Aorta (tissue), 5 donors: ENCODE data around the gene KRTAP10-5. TPM values are rescaled to one million over a fixed set of nuclear protein-coding genes. Genes with fewer than 3 reads are reported as not detected.

Experiments used
- ATAC-seq: fragments of 200-7000 bp; cut with Tn5 transposase; one replicate; pipeline ENCODE4 v1.9.1; 2022; ENCODE audit warnings: moderate library complexity; ENCODE audit not compliant: low FRiP score
- DNase-seq, 2 donors: peaks; one replicate each; pipeline ENCODE4 v3.0.0-alpha.2; 2020
- H3K27ac ChIP-seq, 2 donors: one replicate each; pipeline ENCODE4 v1.5.1; 2013; ENCODE audit warnings: low read length in 2 of 2, mild to moderate bottlenecking in 2 of 2, moderate library complexity in 2 of 2, control low read depth in 1 of 2, inconsistent platforms in 1 of 2, low read depth in 1 of 2
- H3K27me3 ChIP-seq, 2 donors: one replicate each; pipeline ENCODE4 v1.6.1; 2013; ENCODE audit warnings: control low read depth in 1 of 2, low read length in 1 of 2, mild to moderate bottlenecking in 1 of 2, moderate library complexity in 1 of 2; ENCODE audit not compliant: insufficient read depth in 2 of 2, control insufficient read depth in 1 of 2
- H3K36me3 ChIP-seq, 2 donors: one replicate each; pipeline ENCODE4 v1.6.1; 2013; ENCODE audit warnings: control low read depth in 1 of 2, low read length in 1 of 2, mild to moderate bottlenecking in 1 of 2; ENCODE audit not compliant: insufficient read depth in 2 of 2, control insufficient read depth in 1 of 2
- H3K4me1 ChIP-seq, 2 donors: one replicate each; pipeline ENCODE4 v1.6.1; 2013; ENCODE audit warnings: low read length in 2 of 2, control low read depth in 1 of 2, mild to moderate bottlenecking in 1 of 2, moderate library complexity in 1 of 2; ENCODE audit not compliant: insufficient read depth in 2 of 2, control insufficient read depth in 1 of 2
- H3K4me3 ChIP-seq, 2 donors: one replicate each; pipeline ENCODE4 v1.5.1; 2013; ENCODE audit warnings: low read length in 2 of 2, control low read depth in 1 of 2, mild to moderate bottlenecking in 1 of 2
- H3K9me3 ChIP-seq: one replicate; pipeline ENCODE4 v1.6.1; 2013; ENCODE audit warnings: mild to moderate bottlenecking, low read length; ENCODE audit not compliant: control insufficient read depth
- WGBS, 2 donors: extraction: QIAGEN DNeasy Blood & Tissue Kit; methylation state at CpG; one replicate each; pipeline ENCODE4 v1.1.7; 2013; 5-methylcytosine and 5-hydroxymethylcytosine counted together
- intact Hi-C, 2 donors: fragments of 100-400 bp; cut with DNase I; formaldehyde crosslinking; loops; one replicate each; pipeline versions ENCODE4 v1.14.2 to v1.15.0; 2022
- polyA plus RNA-seq, 2 donors: library from polyadenylated mRNA; stranded (reverse); fragments of 200-250 nt; gene quantifications; one replicate each; pipeline ENCODE4 v1.2.3, GENCODE V29; 2013
- total RNA-seq, 2 donors: library from RNA; stranded (reverse); fragmentation: NEBNext Ultra II Directional; extraction: Animal tissue kit (Norgen Biotek cat#: 25700); gene quantifications; one replicate each; pipeline ENCODE4 v1.2.1, GENCODE V29; 2021
- donor health status: healthy with polysubstance abuse.
- donor health status: Bipolar disorder and iron deficiency.
- donor health status: DM: no; HTN: no; CAD: no.
- donor health status: DM: no; HTN: no; CAD: no.
- donor health status: DM: yes; HTN: yes; CAD: no.

The KRTAP10-5 gene
- total and polyA plus RNA-seq, 4 donors = not detected

GRCh38 chr21:44533891-44534627, 46.3 kb downstream of the KRTAP10-5 start:
- no peaks in the 10 kb centered on the region for H3K4me1 ChIP-seq
- H3K27me3 ChIP-seq = no peaks in the 10 kb centered on the region
- 87% methylated on average over 18 to 21 of the region's 21 CpGs for WGBS, 2 donors
- no peak overlapping the region for H3K27ac ChIP-seq
- ATAC-seq = no peak
- no peaks in the 10 kb centered on the region for H3K36me3 ChIP-seq
- DNase-seq = no peak
- no peak overlapping the region for H3K4me3 ChIP-seq
- H3K9me3 ChIP-seq = no peaks in the 10 kb centered on the region
- intact Hi-C loops = no loop called here

- Histone ChIP-seq H3K36me3 (no peaks in the 10 kb centered on the region), H3K4me3 (no peak overlapping the region), H3K4me1 (no peaks in the 10 kb centered on the region), H3K9me3 (no peaks in the 10 kb centered on the region), H3K27ac (no peak overlapping the region), H3K27me3 (no peaks in the 10 kb centered on the region)
- ATAC-seq (no peak), DNase-seq (peak; percentile 40 to 75)
- intact Hi-C loops = no loop called here
- 94% methylated on average over 37 of the region's 37 CpGs for WGBS, 2 donors
These were observed 47.1 kb downstream of the KRTAP10-5 start for GRCh38 chr21:44533121-44533890.

- peak; percentile 30 to 43 for DNase-seq
- intact Hi-C loops = no loop called here
- no peak overlapping the region for H3K4me3 ChIP-seq
- 94 to 96% methylated on average over 16 of the region's 16 CpGs for WGBS, 2 donors
- no peaks in the 10 kb centered on the region for H3K9me3 ChIP-seq
- no peaks in the 10 kb centered on the region for H3K27me3 ChIP-seq
- H3K4me1 ChIP-seq = no peaks in the 10 kb centered on the region
- H3K36me3 ChIP-seq = no peaks in the 10 kb centered on the region
- H3K27ac ChIP-seq = no peak overlapping the region
- no peak for ATAC-seq
These were observed 47.7 kb downstream of the KRTAP10-5 start for GRCh38 chr21:44532712-44533111.

- DNase-seq (peak in 1 of 2 donors; percentile 47), ATAC-seq (no peak)
- Histone ChIP-seq H3K27ac (no peak overlapping the region), H3K4me3 (no peak overlapping the region), H3K4me1 (no peaks in the 10 kb centered on the region), H3K9me3 (no peaks in the 10 kb centered on the region), H3K27me3 (no peaks in the 10 kb centered on the region), H3K36me3 (no peaks in the 10 kb centered on the region)
- intact Hi-C loops = no loop called here
- 86 to 90% methylated on average over 29 to 30 of the region's 30 CpGs for WGBS, 2 donors
These were observed 48.5 kb downstream of the KRTAP10-5 start for GRCh38 chr21:44531606-44532564.

GRCh38 chr21:44530903-44531605, 49.4 kb downstream of the KRTAP10-5 start:
- H3K9me3 ChIP-seq = no peaks in the 10 kb centered on the region
- no peak overlapping the region for H3K27ac ChIP-seq
- intact Hi-C loops = no loop called here
- no peak overlapping the region for H3K4me3 ChIP-seq
- DNase-seq (peak; percentile 19 to 63), ATAC-seq (no peak)
- H3K36me3 ChIP-seq = no peaks in the 10 kb centered on the region
- no peaks in the 10 kb centered on the region for H3K4me1 ChIP-seq
- WGBS, 2 donors = 91% methylated on average over 21 to 23 of the region's 23 CpGs
- no peaks in the 10 kb centered on the region for H3K27me3 ChIP-seq

GRCh38 chr21:44530221-44530902, 50.0 kb downstream of the KRTAP10-5 start:
- Histone ChIP-seq H3K4me3 (no peak overlapping the region), H3K9me3 (no peaks in the 10 kb centered on the region), H3K27me3 (no peaks in the 10 kb centered on the region), H3K36me3 (no peaks in the 10 kb centered on the region), H3K4me1 (no peaks in the 10 kb centered on the region), H3K27ac (no peak overlapping the region)
- peak in 1 of 2 donors; percentile 10 for DNase-seq
- intact Hi-C loops = no loop called here
- 88 to 90% methylated on average over 7 of the region's 7 CpGs for WGBS, 2 donors
- no peak for ATAC-seq

GRCh38 chr21:44529503-44530125, 50.8 kb downstream of the KRTAP10-5 start:
- Histone ChIP-seq H3K4me3 (no peak overlapping the region), H3K4me1 (no peaks in the 10 kb centered on the region), H3K27ac (no peak overlapping the region), H3K36me3 (no peaks in the 10 kb centered on the region), H3K9me3 (no peaks in the 10 kb centered on the region), H3K27me3 (no peaks in the 10 kb centered on the region)
- no peak for ATAC-seq
- WGBS, 2 donors = 83 to 87% methylated on average over 20 to 23 of the region's 23 CpGs
- intact Hi-C loops = no loop called here
- DNase-seq = peak; percentile 28 to 54
